ENCODE results near the gene PXMP2.

PXMP2 gene

DNA sequence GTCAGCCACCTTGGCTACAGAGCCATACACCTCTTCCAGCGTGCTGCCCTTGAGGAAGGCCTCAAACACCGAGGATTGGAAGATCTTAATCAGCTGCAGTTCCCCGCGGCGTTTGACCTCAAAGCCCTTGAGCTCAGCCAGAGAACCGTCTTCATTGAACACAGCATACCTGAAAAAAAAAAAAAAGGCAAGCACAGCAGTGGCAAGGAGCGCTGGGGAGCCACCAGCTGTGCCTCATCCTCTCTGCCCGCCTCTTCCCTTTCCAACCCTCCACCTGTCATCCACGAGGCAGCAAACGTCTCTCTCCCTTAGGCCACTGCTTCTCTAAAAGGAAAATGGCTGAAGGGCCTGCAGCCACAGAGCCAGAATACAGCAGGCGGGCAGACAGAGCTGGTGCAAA lies 26.4 kb upstream of the PXMP2 start:
- TF ChIP-seq CTCF (IDR thresholded peaks at IDR 0.05; ENCODE audit: low read depth, low read length, missing control alignments): no peak
- DNase-seq (ENCODE audit: extremely low read depth, low read depth): no peak
- no peak overlapping the region for H3K4me3 ChIP-seq (replicated peaks; ENCODE audit: low read depth, low read length)

GRCh38 chr12:132661972-132662371 lies 25.4 kb upstream of the PXMP2 start:
- TF ChIP-seq CTCF (IDR thresholded peaks at IDR 0.05; ENCODE audit: low read depth, low read length, missing control alignments): no peak
- no peak for DNase-seq (ENCODE audit: extremely low read depth, low read depth)

DNA sequence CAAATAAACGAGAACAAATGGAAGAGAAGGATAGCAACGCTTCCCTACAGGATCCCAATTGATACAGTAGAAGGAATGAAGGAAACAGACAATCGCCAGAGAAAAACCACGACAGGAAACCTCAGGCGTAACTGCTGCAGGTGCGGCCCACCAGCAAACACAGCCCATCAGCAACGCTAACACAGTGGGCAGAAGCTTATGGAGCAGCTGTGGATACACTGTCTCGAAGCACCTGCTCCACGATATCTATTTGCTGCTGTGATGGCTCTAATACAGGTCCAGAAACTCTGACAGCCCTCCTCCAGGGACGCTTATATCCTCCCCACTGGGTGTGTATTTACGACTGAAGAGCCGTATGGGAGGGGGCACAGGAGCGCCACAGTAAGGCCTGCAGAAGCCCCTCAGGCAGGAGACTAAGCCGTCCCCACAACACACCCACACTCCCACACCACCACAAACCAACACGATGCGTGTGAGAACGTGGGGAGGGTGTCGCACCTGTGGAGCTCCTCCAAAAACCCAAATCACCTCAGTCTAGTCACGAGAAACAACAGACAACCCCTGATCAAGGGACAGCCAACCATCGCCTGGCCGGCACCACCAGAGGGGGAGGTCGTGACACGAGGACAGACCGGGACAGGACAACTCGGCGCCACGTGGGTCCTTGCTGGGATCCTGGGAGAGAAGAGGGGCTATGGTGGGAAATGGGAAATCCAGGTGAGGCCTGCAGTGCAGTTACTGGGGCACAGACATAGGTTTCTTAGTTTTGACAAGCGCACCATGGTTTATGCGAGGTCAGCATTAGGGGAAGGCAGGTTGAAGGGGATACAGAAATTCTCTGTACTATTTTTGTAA lies 24.3 kb upstream of the PXMP2 start:
- no peak for DNase-seq (ENCODE audit: extremely low read depth, low read depth)
- TF ChIP-seq CTCF (IDR thresholded peaks at IDR 0.05; ENCODE audit: low read depth, low read length, missing control alignments): no peak
- H3K4me3 ChIP-seq (replicated peaks; ENCODE audit: low read depth, low read length): no peak overlapping the region

More at GRCh38 chr12:132661972-132662371, 25.4 kb upstream of the PXMP2 start:
- H3K4me3 ChIP-seq (replicated peaks; ENCODE audit: low read depth, low read length): no peak overlapping the region

DNA sequence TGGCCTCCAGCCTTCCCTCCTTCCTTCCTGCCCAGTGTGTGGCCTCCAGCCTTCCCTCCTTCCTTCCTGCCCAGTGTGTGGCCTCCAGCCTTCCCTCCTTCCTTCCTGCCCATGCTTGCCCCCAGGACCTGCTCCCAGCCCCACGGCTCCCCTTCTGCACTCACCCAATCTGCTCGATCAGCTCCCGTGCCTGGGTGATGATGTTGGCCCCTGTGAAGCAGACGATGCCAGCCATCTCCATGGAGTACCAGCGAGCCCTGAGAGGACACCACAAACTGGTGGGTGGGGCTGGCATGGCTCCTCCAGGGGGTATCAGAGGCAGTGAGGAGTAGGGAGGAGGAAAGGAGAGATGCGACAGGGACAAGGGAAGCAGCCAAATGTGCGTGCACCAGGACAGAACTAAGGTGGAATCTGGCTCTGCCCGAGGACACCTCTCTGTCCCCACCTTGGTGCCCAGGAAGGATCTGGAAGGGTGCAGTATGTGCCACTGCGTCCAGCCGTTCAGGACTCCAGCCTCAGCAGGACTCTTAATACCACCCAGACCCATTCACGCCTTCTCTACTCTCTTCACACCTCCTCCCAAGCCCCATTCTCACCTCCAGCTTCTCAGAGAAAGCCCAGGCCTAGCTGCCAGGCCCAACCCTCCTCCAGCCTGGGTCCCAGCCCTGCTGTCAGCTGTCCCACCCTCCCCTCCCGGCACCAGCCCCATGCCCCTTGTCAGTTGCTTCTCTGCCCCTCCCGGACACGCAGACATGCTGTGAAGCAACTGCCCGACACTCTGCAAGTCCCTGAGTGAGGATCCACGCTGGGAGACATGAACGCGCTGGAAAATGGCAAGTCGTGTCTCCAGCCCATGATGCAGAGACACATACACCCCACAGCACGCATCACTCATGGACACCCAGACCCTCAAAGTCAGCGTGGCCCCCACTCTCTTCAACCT lies 22.9 kb upstream of the PXMP2 start:
- no peak overlapping the region for H3K4me3 ChIP-seq (replicated peaks; ENCODE audit: low read depth, low read length)
- TF ChIP-seq CTCF (IDR thresholded peaks at IDR 0.05; ENCODE audit: low read depth, low read length, missing control alignments): no peak
- DNase-seq (ENCODE audit: extremely low read depth, low read depth): no peak

- no peak for TF ChIP-seq CTCF (IDR thresholded peaks at IDR 0.05; ENCODE audit: low read depth, low read length, missing control alignments)
Measured at GRCh38 chr12:132665149-132665491, 22.3 kb upstream of the PXMP2 start.

DNA sequence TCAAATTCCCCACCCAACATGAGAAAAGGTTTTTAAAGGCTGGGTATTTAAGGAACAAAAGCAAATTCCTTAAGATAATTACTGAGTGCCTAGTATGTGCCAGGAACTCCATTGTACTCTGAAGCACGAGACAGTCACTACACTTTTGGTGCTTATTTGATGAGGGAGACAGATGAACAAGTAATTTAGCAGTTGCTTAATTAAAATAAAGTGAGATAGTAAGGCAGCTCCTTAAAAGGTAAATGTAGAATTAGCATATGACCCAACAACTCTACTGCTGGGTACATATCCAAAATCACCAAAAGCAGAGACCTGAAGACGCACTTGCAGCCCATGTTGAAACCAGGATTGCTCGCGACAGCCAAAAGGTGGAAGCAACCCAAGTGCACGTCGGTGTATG lies 21.6 kb upstream of the PXMP2 start:
- no peak for TF ChIP-seq CTCF (IDR thresholded peaks at IDR 0.05; ENCODE audit: low read depth, low read length, missing control alignments)
- no peak overlapping the region for H3K4me3 ChIP-seq (replicated peaks; ENCODE audit: low read depth, low read length)
- DNase-seq (ENCODE audit: extremely low read depth, low read depth): no peak

More at GRCh38 chr12:132665149-132665491, 22.3 kb upstream of the PXMP2 start:
- DNase-seq (ENCODE audit: extremely low read depth, low read depth): no peak
- H3K4me3 ChIP-seq (replicated peaks; ENCODE audit: low read depth, low read length): no peak overlapping the region

All from HFF-Myc (cell line).